Transverse colon (tissue), 4 donors: Measurements from ENCODE around the gene SEMA4D. TPM values are rescaled to one million over a fixed set of nuclear protein-coding genes. Genes with fewer than 3 reads are reported as not detected.
"Not testable (repeated sequence)": the region's sequence is repeated elsewhere in the genome, so short reads cannot be mapped to it uniquely, and the experiment has no call there.

Source experiments
- DNase-seq: peaks from one replicate; pipeline ENCODE4 v3.0.0-alpha.2; 2019
- H3K27ac ChIP-seq, 4 donors: fragments of 200-600 bp; sonication (generic); 2 replicates each; pipeline ENCODE4 v1.5.1; 2016 to 2018; ENCODE audit warnings: inconsistent platforms in 4 of 4
- H3K27me3 ChIP-seq: fragments of 200-600 bp; sonication (generic); 2 replicates; pipeline ENCODE4 v1.5.1; 2017; ENCODE audit warnings: inconsistent platforms
- H3K36me3 ChIP-seq, 4 donors: fragments of 200-600 bp; sonication (generic); 2 replicates each; pipeline ENCODE4 v1.5.1; 2017 to 2019; ENCODE audit warnings: inconsistent platforms in 4 of 4
- H3K4me1 ChIP-seq, 4 donors: fragments of 200-600 bp; sonication (generic); 2 replicates each; pipeline ENCODE4 v1.5.1; 2017 to 2020; ENCODE audit warnings: inconsistent platforms in 4 of 4
- H3K4me3 ChIP-seq, 4 donors: fragments of 200-600 bp; sonication (generic); 1 replicate in 1 of 4; 2 replicates in 3 of 4; pipeline versions ENCODE4 v1.5.1 to v1.6.1; 2017 to 2019; ENCODE audit warnings: inconsistent platforms in 4 of 4
- H3K9me3 ChIP-seq, 2 donors: fragments of 200-600 bp; sonication (generic); 2 replicates each; pipeline ENCODE4 v1.5.1; 2017 to 2019; ENCODE audit warnings: inconsistent platforms in 2 of 2
- EP300 ChIP-seq: sonication (generic); formaldehyde crosslinking; IDR thresholded peaks from one replicate; pipeline ENCODE4 v1.6.1; 2017; ENCODE audit warnings: antibody characterized with exemption, low read depth
- POLR2A ChIP-seq: fragments of 450-650 bp; IDR thresholded peaks from one replicate; pipeline ENCODE4 v1.6.1; 2016; ENCODE audit warnings: antibody characterized with exemption, mild to moderate bottlenecking, moderate library complexity
- POLR2AphosphoS5 ChIP-seq, 3 donors: sonication (generic); formaldehyde crosslinking; IDR thresholded peaks; one replicate each; pipeline ENCODE4 v1.6.1; 2016; ENCODE audit warnings: antibody characterized with exemption in 3 of 3
- WGBS, 2 donors: methylation state at CpG; one replicate each; pipeline ENCODE4 v1.1.5; 2018; ENCODE audit warnings: low coverage in 1 of 2; 5-methylcytosine and 5-hydroxymethylcytosine counted together
- in situ Hi-C, 4 donors: fragments of 200-750 bp; cut with MboI; loops; one replicate each; pipeline versions ENCODE4 v1.15.0 to v1.15.1; 2017; ENCODE audit warnings: low sequenced_read_pairs in 3 of 4, low pct_ligation_motif_present in 1 of 4, low pct_unique_long_range_greater_than_20kb in 1 of 4
- intact Hi-C: fragments of 100-400 bp; cut with DNase I; formaldehyde crosslinking; loops from one replicate; pipeline ENCODE4 v1.15.1; 2023; ENCODE audit warnings: low total_unique reads
- total RNA-seq, 4 donors: library from RNA; depleted of rRNA; stranded (reverse); fragments of >200 nt; gene quantifications; one replicate each; pipeline ENCODE4 v1.1.0, GENCODE V29; 2016
- TF ChIP-seq, protein P1 (sequence below), 5 experiments: fragments of 200-600 bp in 3 of 5; fragments of 450-650 bp in 2 of 5; sonication (generic) in 3 of 5; IDR thresholded peaks; 1 replicate in 2 of 5; 2 replicates in 3 of 5; pipeline ENCODE4 v1.5.1; 2016 to 2017; ENCODE audit warnings: antibody characterized with exemption in 5 of 5, inconsistent platforms in 3 of 5, mild to moderate bottlenecking in 2 of 5, moderate library complexity in 1 of 5

Gene SEMA4D
- total RNA-seq, 4 donors from 2014 or later = 8.7 to 29.1 (median 14.5) TPM

DNA sequence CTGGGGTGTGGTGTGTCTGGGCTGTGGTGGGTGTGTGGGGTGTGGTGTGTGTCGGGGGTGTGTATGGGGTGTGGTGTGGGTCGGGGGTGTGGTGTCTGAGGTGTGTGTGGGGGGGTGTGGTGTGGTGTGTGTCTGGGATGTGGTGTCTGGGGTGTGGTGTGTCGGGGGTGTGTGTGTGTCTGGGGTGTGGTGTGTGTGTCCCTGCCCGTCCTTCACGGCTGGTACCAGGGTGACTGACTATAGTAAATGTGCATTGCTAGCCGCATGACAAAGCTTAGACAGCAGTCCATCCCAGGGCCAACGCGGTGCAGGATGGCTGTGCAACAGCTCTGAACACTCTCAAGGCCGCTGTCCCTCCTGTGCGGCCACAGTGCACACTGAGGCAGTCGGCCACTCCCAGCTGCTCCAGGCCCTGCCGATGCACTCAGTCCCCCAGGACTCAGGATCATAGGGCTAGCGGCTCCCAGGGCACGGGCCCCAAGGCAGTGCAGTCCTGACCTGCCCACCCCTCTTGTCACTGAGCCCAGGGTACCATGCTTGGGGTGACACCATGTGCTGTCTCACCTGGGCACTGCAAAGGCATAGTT, 125.6 kb downstream of the SEMA4D start:
- DNase-seq = no peak
- TF ChIP-seq, protein P1, sequence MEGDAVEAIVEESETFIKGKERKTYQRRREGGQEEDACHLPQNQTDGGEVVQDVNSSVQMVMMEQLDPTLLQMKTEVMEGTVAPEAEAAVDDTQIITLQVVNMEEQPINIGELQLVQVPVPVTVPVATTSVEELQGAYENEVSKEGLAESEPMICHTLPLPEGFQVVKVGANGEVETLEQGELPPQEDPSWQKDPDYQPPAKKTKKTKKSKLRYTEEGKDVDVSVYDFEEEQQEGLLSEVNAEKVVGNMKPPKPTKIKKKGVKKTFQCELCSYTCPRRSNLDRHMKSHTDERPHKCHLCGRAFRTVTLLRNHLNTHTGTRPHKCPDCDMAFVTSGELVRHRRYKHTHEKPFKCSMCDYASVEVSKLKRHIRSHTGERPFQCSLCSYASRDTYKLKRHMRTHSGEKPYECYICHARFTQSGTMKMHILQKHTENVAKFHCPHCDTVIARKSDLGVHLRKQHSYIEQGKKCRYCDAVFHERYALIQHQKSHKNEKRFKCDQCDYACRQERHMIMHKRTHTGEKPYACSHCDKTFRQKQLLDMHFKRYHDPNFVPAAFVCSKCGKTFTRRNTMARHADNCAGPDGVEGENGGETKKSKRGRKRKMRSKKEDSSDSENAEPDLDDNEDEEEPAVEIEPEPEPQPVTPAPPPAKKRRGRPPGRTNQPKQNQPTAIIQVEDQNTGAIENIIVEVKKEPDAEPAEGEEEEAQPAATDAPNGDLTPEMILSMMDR (IDR thresholded peaks at IDR 0.05) = no peak
- no peak for TF ChIP-seq POLR2A
- TF ChIP-seq POLR2AphosphoS5 (IDR thresholded peaks at IDR 0.05) = no peak
- no peak for TF ChIP-seq EP300
- in situ Hi-C loops (no loop called here), intact Hi-C loops (no loop called here)
- Histone ChIP-seq H3K4me1 (peaks cover 0 to 8% (median 0%) of the 10 kb centered on the region in 4 donors), H3K36me3 (no peaks in the 10 kb centered on the region), H3K4me3 (no peak overlapping the region), H3K27ac (no peak overlapping the region), H3K9me3 (no peaks in the 10 kb centered on the region), H3K27me3 (no peaks in the 10 kb centered on the region)
- 68% methylated on average over 13 of the region's 14 CpGs; no CpG with 5 or more reads in 1 of the 2 donors for WGBS, 2 donors

DNA sequence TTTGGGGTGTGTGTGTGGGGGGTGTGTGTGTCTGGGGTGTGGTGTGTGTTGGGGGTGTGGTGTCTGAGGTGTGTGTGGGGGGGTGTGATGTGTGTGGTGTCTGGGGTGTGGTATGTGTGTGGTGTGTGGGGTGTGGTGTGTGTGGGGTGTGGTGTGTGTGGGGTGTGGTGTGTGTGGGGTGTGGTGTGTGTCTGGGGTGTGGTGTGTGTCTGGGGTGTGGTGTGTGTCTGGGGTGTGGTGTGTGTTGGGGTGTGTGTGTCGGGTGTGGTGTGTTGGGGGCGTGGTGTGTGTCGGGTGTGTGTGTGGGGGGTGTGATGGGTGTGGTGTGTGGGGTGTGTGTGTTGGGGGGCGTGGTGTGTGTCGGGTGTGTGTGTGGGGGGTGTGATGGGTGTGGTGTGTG, 126.1 kb downstream of the SEMA4D start:
- 64% methylated on average over 4 of the region's 5 CpGs; no CpG with 5 or more reads in 1 of the 2 donors for WGBS, 2 donors
- H3K4me3 ChIP-seq, in situ Hi-C loops, H3K36me3 ChIP-seq, H3K4me1 ChIP-seq, intact Hi-C loops, DNase-seq, H3K9me3 ChIP-seq, H3K27me3 ChIP-seq, H3K27ac ChIP-seq: not testable (repeated sequence)

DNA sequence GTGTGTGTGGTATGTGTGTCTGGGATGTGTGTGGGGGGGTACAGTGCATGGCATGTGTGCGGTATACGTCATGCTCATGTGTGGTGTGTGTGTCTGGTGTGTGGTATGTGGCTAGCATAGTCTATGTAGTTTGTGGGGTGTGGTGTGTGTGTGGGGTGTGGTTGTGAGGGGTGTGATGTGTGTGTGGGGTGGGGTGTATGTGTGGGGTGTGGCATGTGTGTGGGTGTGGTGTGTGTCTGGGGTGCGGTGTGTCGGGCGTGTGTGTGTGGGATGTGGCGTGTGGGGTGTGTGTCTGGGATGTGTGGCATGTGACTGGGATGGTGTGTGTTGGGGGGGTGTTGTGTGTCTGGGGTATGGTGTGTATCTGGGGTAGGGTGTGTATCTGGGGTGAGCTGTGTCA, 127.3 kb downstream of the SEMA4D start:
- Histone ChIP-seq H3K36me3 (no peaks in the 10 kb centered on the region), H3K4me3 (no peak overlapping the region), H3K4me1 (peaks cover 0 to 6% (median 0%) of the 10 kb centered on the region in 4 donors), H3K27ac (no peak overlapping the region), H3K27me3 (no peaks in the 10 kb centered on the region), H3K9me3 (no peaks in the 10 kb centered on the region)
- intact Hi-C loops (no loop called here), in situ Hi-C loops (no loop called here)
- WGBS, 2 donors = 83% methylated on average over 6 of the region's 6 CpGs; no CpG with 5 or more reads in 1 of the 2 donors
- no peak for DNase-seq
- no peak for TF ChIP-seq POLR2A
- no peak for TF ChIP-seq POLR2AphosphoS5 (IDR thresholded peaks at IDR 0.05)
- TF ChIP-seq, protein P1 (IDR thresholded peaks at IDR 0.05) = no peak
- TF ChIP-seq EP300 = no peak

GRCh38 chr9:89368978-89369377, 128.9 kb downstream of the SEMA4D start:
- in situ Hi-C loops = no loop called here
- Histone ChIP-seq H3K36me3 (no peaks in the 10 kb centered on the region), H3K4me3 (no peak overlapping the region), H3K9me3 (no peaks in the 10 kb centered on the region), H3K27me3 (no peaks in the 10 kb centered on the region), H3K4me1 (no peaks in the 10 kb centered on the region), H3K27ac (no peak overlapping the region)
- intact Hi-C loops = no loop called here
- TF ChIP-seq, protein P1 (IDR thresholded peaks at IDR 0.05) = no peak
- TF ChIP-seq POLR2AphosphoS5 (IDR thresholded peaks at IDR 0.05) = no peak
- no peak for TF ChIP-seq POLR2A
- no peak for TF ChIP-seq EP300
- DNase-seq = no peak
- WGBS, 2 donors = 89% methylated on average over 8 of the region's 8 CpGs; no CpG with 5 or more reads in 1 of the 2 donors

- no peak for DNase-seq
- 92% methylated on average over 7 of the region's 7 CpGs; no CpG with 5 or more reads in 1 of the 2 donors for WGBS, 2 donors
- Histone ChIP-seq H3K9me3 (no peaks in the 10 kb centered on the region), H3K4me3 (no peak overlapping the region), H3K36me3 (no peaks in the 10 kb centered on the region), H3K4me1 (no peaks in the 10 kb centered on the region), H3K27me3 (no peaks in the 10 kb centered on the region), H3K27ac (no peak overlapping the region)
- intact Hi-C loops (no loop called here), in situ Hi-C loops (no loop called here)
- no peak for TF ChIP-seq POLR2A
- TF ChIP-seq, protein P1 (IDR thresholded peaks at IDR 0.05) = no peak
- no peak for TF ChIP-seq EP300
- no peak for TF ChIP-seq POLR2AphosphoS5 (IDR thresholded peaks at IDR 0.05)
These were observed 129.4 kb downstream of the SEMA4D start for GRCh38 chr9:89368550-89368949.
